Upper lobe of left lung (tissue), 6 donors: Measurements from ENCODE around the gene ZSCAN31. TPM values are rescaled to one million over a fixed set of nuclear protein-coding genes. Genes with fewer than 3 reads are reported as not detected.

Source experiments
- ATAC-seq, 2 donors: fragments of 200-7000 bp; cut with Tn5 transposase; one replicate each; pipeline ENCODE4 v1.9.1; 2022; ENCODE audit warnings: mild to moderate bottlenecking in 2 of 2, moderate library complexity in 2 of 2; ENCODE audit not compliant: low FRiP score in 2 of 2
- DNase-seq, 2 donors: peaks; one replicate each; pipeline ENCODE4 v3.0.0-alpha.2; 2019 to 2020
- H3K27ac ChIP-seq, 4 donors: fragments of 200-600 bp; sonication (generic); one replicate each; pipeline ENCODE4 v1.5.1; 2016 to 2019
- H3K27me3 ChIP-seq, 4 donors: fragments of 200-600 bp; sonication (generic); one replicate each; pipeline ENCODE4 v1.5.1; 2017 to 2019
- H3K36me3 ChIP-seq, 4 donors: fragments of 200-600 bp; sonication (generic); one replicate each; pipeline ENCODE4 v1.5.1; 2016 to 2019
- H3K4me1 ChIP-seq, 4 donors: fragments of 200-600 bp; sonication (generic); one replicate each; pipeline ENCODE4 v1.5.1; 2018 to 2019
- H3K4me3 ChIP-seq, 4 donors: fragments of 200-600 bp; sonication (generic); one replicate each; pipeline ENCODE4 v1.5.1; 2017 to 2019; ENCODE audit warnings: mild to moderate bottlenecking in 2 of 4, moderate library complexity in 1 of 4
- H3K9me3 ChIP-seq, 4 donors: fragments of 200-600 bp; sonication (generic); one replicate each; pipeline ENCODE4 v1.5.1; 2018 to 2019
- CTCF ChIP-seq, 6 experiments: fragments of 450-650 bp in 4 of 6; fragments of 200-600 bp in 2 of 6; sonication (generic) in 2 of 6; IDR thresholded peaks; one replicate each; pipeline ENCODE4 v1.5.1; 2016 to 2019; ENCODE audit warnings: antibody characterized with exemption in 6 of 6
- EP300 ChIP-seq, 4 donors: sonication (generic); formaldehyde crosslinking; IDR thresholded peaks; one replicate each; pipeline ENCODE4 v1.5.1; 2017; ENCODE audit warnings: antibody characterized with exemption in 4 of 4, control low read depth in 2 of 4
- POLR2A ChIP-seq, 4 donors: fragments of 450-650 bp; IDR thresholded peaks; one replicate each; pipeline ENCODE4 v1.5.1; 2016 to 2017; ENCODE audit warnings: antibody characterized with exemption in 4 of 4, mild to moderate bottlenecking in 2 of 4
- POLR2AphosphoS5 ChIP-seq, 2 donors: sonication (generic); formaldehyde crosslinking; IDR thresholded peaks; one replicate each; pipeline ENCODE4 v1.5.1; 2017; ENCODE audit warnings: antibody characterized with exemption in 2 of 2
- WGBS, 2 donors: methylation state at CpG; one replicate each; pipeline ENCODE4 v1.1.5; 2017 to 2018; 5-methylcytosine and 5-hydroxymethylcytosine counted together
- total RNA-seq, 6 donors: library from RNA; depleted of rRNA in 4 of 6; stranded (reverse); fragments of >200 nt in 4 of 6; gene quantifications; one replicate each; pipeline versions ENCODE4 v1.1.0 to v1.2.1, GENCODE V29; 2016 to 2021
- donor health status: DM: no; HTN: no; CAD: no; lungs with moderate emphysema.
- donor health status: DM: no; HTN: yes; CAD: no; lungs with severe emphysema.

ZSCAN31 gene
- total RNA-seq, 6 donors from 2014 or later: 11.5 to 33.5 (median 18.6) TPM

GRCh38 chr6:28335040-28335563 lies 846 bp downstream of the ZSCAN31 start:
- H3K4me3 ChIP-seq: peak overlapping the region in 3 of 4 donors; percentile 47 to 71 (median 68)
- DNase-seq: no peak
- peak overlapping the region; percentile 93 to 96 (median 94) for H3K27ac ChIP-seq
- H3K9me3 ChIP-seq: no peaks in the 10 kb centered on the region
- 31% methylated on average over 12 of the region's 12 CpGs for WGBS, 2 donors
- no peaks in the 10 kb centered on the region for H3K27me3 ChIP-seq
- TF ChIP-seq POLR2AphosphoS5 (IDR thresholded peaks at IDR 0.05): no peak
- TF ChIP-seq EP300 (IDR thresholded peaks at IDR 0.05): no peak
- no peak for TF ChIP-seq POLR2A (IDR thresholded peaks at IDR 0.05)
- no peak for TF ChIP-seq CTCF (IDR thresholded peaks at IDR 0.05)
- ATAC-seq: no peak
- H3K4me1 ChIP-seq: peaks cover 9 to 17% (median 14%) of the 10 kb centered on the region in 4 donors
- no peaks in the 10 kb centered on the region for H3K36me3 ChIP-seq

GRCh38 chr6:28334286-28335039 lies 1.5 kb downstream of the ZSCAN31 start:
- TF ChIP-seq POLR2AphosphoS5 (IDR thresholded peaks at IDR 0.05) (no peak), POLR2A (IDR thresholded peaks at IDR 0.05) (no peak), EP300 (IDR thresholded peaks at IDR 0.05) (no peak), CTCF (IDR thresholded peaks at IDR 0.05) (no peak)
- H3K4me3 ChIP-seq: peak overlapping the region in 2 of 4 donors; percentile 68 to 71
- no peaks in the 10 kb centered on the region for H3K9me3 ChIP-seq
- no peak for DNase-seq
- no peaks in the 10 kb centered on the region for H3K36me3 ChIP-seq
- H3K4me1 ChIP-seq: peaks cover 9 to 17% (median 14%) of the 10 kb centered on the region in 4 donors
- WGBS, 2 donors: 72 to 84% methylated on average over 7 of the region's 7 CpGs
- ATAC-seq: no peak
- H3K27me3 ChIP-seq: no peaks in the 10 kb centered on the region
- H3K27ac ChIP-seq: peak overlapping the region; percentile 93 to 96 (median 94)

- Histone ChIP-seq H3K9me3 (peaks cover 0 to 7% (median 0%) of the 10 kb centered on the region in 4 donors), H3K27me3 (no peaks in the 10 kb centered on the region), H3K36me3 (peaks cover 0 to 4% (median 0%) of the 10 kb centered on the region in 4 donors), H3K4me3 (no peak overlapping the region), H3K4me1 (peaks cover 9 to 17% (median 14%) of the 10 kb centered on the region in 4 donors), H3K27ac (no peak overlapping the region)
- TF ChIP-seq EP300 (IDR thresholded peaks at IDR 0.05): no peak
- TF ChIP-seq POLR2A (IDR thresholded peaks at IDR 0.05): no peak
- TF ChIP-seq POLR2AphosphoS5 (IDR thresholded peaks at IDR 0.05): no peak
- no peak for TF ChIP-seq CTCF (IDR thresholded peaks at IDR 0.05)
- ATAC-seq (no peak), DNase-seq (no peak)
- WGBS, 2 donors: 85 to 86% methylated on average over 1 of the region's 1 CpG
These were observed 2.3 kb downstream of the ZSCAN31 start for GRCh38 chr6:28333599-28334018.

- H3K4me3 ChIP-seq: no peak overlapping the region
- DNase-seq (no peak), ATAC-seq (no peak)
- TF ChIP-seq CTCF (IDR thresholded peaks at IDR 0.05) (no peak), POLR2AphosphoS5 (IDR thresholded peaks at IDR 0.05) (no peak), POLR2A (IDR thresholded peaks at IDR 0.05) (no peak), EP300 (IDR thresholded peaks at IDR 0.05) (no peak)
- no peak overlapping the region for H3K27ac ChIP-seq
- H3K9me3 ChIP-seq: peaks cover 0 to 11% (median 3%) of the 10 kb centered on the region in 4 donors
- H3K27me3 ChIP-seq: no peaks in the 10 kb centered on the region
- H3K36me3 ChIP-seq: peaks cover 0 to 4% (median 0%) of the 10 kb centered on the region in 4 donors
- H3K4me1 ChIP-seq: peaks cover 9 to 17% (median 14%) of the 10 kb centered on the region in 4 donors
- WGBS, 2 donors: 92 to 97% methylated on average over 2 of the region's 2 CpGs
These were observed 2.9 kb downstream of the ZSCAN31 start for GRCh38 chr6:28333047-28333446.
